Measurements from ENCODE around the gene EREG.

The EREG gene

GRCh38 chr4:74364652-74365491, at the start of gene EREG:
TSS of gene EREG (plus strand) at chr4:74365145. CDS start at chr4:74365309, 164 bp downstream.
- H3K27ac ChIP-seq = no peak within 1 kb of the TSS
- TF ChIP-seq CTCF (IDR thresholded peaks at IDR 0.05) = no peak
- no peak for TF ChIP-seq ZFX (IDR thresholded peaks at IDR 0.05; ENCODE audit: borderline replicate concordance)

GRCh38 chr4:74315376-74315775, 49.6 kb upstream of the EREG start:
- H3K27ac ChIP-seq = no peak overlapping the region
- no peak for TF ChIP-seq ZFX (IDR thresholded peaks at IDR 0.05; ENCODE audit: borderline replicate concordance)
- no peak for TF ChIP-seq CTCF (IDR thresholded peaks at IDR 0.05)

GRCh38 chr4:74316397-74316796, 48.5 kb upstream of the EREG start:
- TF ChIP-seq ZFX (IDR thresholded peaks at IDR 0.05; ENCODE audit: borderline replicate concordance) (no peak), CTCF (IDR thresholded peaks at IDR 0.05) (no peak)
- no peak overlapping the region for H3K27ac ChIP-seq

- no peak overlapping the region for H3K27ac ChIP-seq
- TF ChIP-seq ZFX (IDR thresholded peaks at IDR 0.05; ENCODE audit: borderline replicate concordance) = no peak
- TF ChIP-seq CTCF (IDR thresholded peaks at IDR 0.05) = no peak
Measured at GRCh38 chr4:74317616-74318246, 47.2 kb upstream of the EREG start.

GRCh38 chr4:74318276-74318675, 46.7 kb upstream of the EREG start:
- H3K27ac ChIP-seq = no peak overlapping the region
- TF ChIP-seq ZFX (IDR thresholded peaks at IDR 0.05; ENCODE audit: borderline replicate concordance) (no peak), CTCF (IDR thresholded peaks at IDR 0.05) (no peak)

GRCh38 chr4:74319470-74319869, 45.5 kb upstream of the EREG start:
- H3K27ac ChIP-seq = no peak overlapping the region

More at GRCh38 chr4:74319470-74319869, 45.5 kb upstream of the EREG start:
- TF ChIP-seq CTCF (IDR thresholded peaks at IDR 0.05) = no peak
- no peak for TF ChIP-seq ZFX (IDR thresholded peaks at IDR 0.05; ENCODE audit: borderline replicate concordance)
